Lung microvascular endothelial cell (primary cell): Measurements from ENCODE around the gene STYXL2. TPM values are rescaled to one million over a fixed set of nuclear protein-coding genes. Genes with fewer than 3 reads are reported as not detected.

ENCODE experiments used
- DNase-seq, 2 donors: peaks; one replicate each; pipeline versions ENCODE4 v3.0.0 to v3.0.0-alpha.2; 2010; ENCODE audit warnings: low read depth in 2 of 2
- total RNA-seq: library from RNA; depleted of rRNA; stranded (reverse); fragments of >200 nt; gene quantifications from 2 replicates; pipeline ENCODE4 v1.2.1, GENCODE V29; 2014

STYXL2 gene
- not detected in 2 replicates for total RNA-seq

DNA sequence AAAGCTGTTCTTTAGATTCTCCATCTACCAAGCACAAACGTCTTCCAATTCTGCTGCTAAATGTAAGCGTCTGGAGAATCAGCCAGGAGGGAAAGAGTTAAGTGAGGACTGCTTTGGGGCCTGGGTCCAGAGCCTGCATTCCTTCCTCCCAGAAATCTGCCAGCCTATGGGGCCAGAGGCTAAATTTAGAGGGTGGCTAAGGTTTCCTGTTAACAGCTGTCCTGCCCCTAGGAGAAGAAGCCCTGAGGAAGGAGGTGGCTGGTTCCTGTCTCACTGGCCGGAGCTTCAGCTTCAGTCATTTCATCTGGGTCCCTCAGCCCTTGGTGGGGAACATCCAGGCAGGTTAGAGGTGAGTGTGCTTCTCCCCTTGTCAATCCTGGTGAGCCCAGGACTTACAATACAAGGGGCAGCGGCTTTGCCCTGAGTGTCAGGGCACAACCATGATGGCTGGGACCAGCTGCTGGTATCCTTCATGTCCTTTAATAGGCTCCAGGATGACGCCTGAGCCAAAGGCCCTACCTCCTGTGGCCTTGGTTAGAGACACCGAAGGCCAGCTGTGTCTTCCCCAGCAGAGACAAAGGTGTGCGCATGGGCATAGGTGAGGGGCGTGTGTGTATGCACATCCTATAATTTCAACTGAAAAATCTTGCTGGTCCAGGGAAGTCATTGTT is at the start of gene STYXL2:
STYXL2 (plus strand) TSS at position 230 of the 671 bp plus-strand sequence. CDS start 775 bp downstream, outside the sequence.
- DNase-seq, result no peak

DNA sequence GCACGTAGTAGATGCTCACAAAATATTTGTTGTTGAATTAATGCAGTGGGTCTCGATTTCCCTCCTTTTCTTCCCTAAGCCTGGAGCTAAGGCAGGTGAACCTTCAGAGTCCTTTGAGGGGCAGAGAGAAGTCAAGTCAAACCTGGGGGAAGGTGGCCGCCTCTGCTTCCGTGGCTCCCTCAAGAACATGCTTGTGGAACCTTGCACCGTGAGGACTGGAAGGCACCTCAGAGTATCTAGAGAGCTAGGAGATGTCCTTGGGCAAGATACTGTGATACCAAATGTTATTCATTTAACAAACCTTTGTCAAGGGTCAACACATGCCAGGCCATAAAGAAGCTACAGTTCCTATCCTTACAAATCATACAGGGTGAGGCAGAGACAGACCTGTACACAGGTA is 42.0 kb upstream of the STYXL2 start:
- DNase-seq, result no peak

DNA sequence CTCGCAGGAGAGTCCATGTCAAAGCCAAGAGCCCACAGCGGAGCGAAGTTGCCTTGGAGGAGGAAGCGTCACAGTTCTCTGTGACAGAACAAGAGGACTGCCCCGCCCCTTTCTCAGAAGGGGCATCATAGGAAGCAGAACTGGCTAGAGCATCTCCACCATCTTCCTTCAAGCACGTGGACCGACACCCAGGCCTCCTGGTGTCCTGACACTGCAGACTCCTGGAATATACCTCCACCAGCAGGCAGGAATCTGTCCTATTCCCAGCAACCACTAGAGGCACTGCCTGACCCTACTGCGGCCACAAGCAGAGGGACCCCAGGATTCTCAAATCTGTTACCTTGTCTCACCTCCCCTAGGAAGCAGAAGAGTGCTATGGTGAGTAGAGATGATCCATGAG is 41.5 kb upstream of the STYXL2 start:
- DNase-seq, result peak; percentile 20 to 33

DNA sequence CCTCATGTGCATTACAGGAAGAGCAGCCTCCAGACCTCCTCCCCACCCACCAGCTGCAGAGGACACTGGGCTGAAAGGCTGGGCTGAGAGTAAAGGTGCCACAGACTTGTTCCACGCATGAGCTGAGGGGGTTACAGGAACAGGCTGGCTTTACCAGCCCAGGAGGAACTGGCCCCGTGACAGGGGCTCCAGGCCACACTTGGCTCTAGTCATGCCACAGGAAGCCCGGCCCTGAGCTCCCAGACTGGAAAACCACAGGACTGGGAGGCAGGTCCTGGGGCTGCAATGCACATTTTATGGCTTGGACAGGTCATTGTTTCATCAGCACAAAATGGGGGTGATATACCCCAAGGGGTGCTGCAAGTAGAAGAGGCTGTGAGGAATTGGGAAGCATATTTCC is 39.3 kb upstream of the STYXL2 start:
- no peak for DNase-seq

DNA sequence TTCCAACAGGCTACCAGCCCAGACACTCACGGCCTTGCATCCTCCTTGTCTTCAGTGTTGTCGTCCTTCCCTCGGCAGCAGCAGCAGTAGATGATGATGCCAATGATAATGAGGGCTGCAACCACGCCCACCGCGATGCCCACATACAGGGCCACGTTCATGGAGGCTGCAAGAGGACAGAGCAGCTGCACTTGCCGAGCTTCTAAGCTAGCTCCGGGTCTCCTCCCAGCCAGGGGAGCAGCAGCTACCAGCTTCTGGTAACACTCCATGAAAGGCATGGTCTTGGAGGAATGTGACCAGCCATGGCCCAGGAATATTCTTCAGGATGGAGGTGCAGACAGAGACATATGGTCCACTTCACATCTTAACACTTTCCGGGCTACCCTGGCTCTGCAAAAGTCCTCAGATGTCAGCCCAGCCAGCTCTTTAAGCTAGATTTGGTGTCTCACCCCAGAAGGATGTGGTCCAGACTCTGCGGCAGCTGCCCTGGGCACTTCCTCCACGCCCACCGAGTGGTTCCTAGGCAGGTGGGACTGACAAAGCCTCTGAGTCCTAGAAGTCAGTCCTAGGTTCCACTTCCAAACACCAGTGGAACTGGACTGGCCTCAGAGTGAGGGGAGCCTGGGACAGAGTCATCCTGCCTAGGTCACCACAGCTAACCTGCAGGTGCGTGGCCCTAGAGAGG is 38.8 kb upstream of the STYXL2 start:
- no peak for DNase-seq

DNA sequence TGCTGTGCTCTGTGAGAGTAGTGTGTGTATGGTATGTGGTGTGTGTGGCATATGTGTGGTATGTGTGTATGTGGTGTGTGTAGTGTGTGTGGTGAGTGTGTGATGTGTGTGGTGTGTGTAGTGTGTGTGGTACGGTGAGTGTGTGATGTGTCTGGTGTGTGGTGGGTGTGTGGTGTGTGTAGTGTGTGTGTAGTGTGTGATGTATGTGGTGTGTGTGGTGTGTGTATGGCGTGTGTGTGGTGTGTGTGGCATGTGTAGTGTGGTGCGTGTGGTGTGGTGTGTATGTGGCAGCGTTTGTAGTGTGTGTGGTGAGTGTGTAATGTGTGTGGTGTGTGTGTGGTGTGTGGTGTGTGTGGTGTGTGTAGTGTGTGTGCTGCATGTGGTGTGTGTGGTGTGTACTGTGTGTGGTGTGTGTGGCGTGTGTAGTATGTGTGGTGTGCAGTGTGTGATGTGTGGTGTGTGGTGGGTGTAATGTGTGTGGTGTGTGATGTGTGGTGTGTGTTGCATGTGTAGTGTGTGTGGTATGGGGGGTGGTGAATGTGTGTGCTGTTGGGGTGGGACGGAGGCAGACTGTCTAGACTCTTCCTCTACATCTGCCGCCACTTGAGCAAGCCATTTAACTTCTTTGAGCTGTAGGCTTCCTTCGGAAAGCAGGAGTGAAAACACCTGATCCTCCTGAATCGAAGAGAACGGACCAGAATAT is 37.2 kb upstream of the STYXL2 start:
- no peak for DNase-seq

DNA sequence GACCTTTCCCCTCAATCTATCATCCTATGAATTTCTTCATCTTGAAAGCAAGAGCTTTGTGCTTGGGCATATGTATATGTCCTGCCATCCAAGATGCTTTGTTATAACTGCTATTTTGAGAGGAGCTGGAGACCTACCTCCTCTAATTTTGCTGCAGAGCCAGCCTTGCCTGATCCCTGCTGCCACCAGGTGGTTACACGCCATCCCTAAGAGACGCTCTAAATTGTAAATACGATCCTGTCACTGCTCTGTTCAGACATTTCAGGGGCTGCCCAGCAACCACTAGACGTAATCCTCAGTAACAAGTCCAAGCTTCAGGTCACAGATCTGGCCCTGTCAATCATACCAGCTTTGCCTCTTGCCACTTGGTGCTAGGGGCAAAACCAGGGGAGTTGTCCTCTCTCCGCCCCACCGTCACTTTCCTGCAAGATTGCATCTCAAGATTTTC is 36.6 kb upstream of the STYXL2 start:
- peak; percentile 16 to 51 for DNase-seq

DNA sequence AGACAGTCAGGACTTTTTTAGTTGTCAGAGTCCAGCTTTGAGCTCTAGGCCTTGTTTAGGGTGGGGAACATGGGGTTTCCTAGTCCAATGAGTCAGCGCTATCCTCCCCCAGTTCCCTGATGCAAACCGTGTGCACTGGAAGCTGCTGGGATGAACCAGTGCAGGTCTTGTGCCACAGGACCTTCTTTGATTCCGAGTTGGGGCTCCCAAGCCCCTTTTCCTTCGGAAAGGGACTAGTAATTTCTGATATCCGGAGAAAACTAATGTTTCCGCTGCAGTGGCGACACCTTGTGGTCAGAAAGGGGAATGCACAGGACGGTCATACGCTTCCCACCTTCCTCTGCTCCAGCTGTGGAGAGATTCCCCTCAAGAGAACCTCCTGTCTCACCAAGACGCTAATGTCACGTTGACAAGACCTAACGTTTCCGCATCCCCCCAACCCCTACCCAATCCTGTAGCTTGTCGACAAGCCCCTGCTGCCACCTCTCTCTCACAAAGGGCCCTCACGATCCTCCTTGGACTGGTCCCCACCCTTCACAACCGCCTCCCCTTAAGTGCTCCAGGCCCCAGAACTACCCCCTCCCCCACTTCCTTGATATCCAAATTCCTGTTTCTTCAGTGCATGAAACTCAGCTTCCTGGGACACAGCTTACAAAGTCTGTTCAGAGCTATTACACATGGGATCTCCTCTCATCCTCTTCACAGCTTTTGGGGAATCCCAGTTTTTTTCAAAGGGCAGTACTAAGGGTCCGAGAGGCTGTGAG is 34.6 kb upstream of the STYXL2 start:
- peak; percentile 51 to 62 for DNase-seq

DNA sequence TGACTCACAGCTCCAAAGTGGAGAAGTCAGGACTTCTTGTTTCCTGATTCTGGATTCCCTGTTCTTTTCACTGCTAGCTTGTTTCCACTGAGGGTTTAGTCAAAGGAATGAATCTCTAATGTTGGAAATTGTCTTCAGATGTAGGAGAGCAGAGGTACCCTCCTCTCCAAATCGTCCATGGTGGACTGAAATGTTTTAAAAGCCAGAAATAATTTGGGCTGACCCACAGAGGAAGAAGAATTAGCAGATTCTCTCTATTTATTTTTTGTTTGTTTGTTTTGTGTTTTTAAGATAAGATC is 34.1 kb upstream of the STYXL2 start:
- DNase-seq, result no peak

DNA sequence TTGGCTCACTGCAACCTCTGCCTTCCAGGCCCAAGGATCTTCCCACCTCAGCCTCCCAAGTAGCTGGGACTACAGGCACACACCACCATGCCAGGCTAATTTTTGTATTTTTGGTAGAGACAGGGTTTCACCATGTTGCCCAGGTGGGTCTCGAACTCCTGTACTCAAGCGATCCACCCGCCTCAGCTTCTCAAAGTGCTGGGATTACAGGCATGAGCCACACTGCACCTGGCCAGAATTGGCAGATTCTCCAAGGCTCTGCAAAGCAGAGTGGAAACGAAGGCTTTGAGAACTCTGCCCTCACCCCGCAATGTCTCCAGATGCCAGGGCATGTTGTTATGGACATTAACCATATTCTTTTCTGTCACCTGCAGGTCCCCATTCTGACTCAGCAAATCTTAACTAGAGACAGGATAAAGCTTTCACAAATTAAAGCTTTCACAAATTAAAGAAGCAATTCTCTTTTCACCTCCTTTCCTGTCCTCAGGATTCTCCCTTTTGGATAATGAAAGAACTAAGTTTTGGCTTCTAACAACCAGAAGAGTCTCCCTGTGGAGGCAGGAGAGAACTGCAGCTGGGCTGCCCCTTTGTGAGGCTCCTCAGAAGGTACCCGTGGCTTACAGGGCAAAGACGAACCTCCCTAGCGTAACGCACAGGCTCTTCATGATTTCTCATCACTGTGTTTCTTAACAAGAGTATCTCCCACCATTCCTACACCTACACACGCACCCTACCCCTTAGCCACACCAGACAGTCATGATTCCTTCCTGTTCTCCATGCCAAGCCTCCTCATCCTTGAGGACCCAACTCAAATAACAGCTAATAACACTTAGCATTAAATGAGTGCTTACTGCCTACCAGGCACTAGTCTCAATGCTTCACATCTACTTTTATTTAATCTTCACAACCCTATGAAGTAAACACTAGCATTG is 33.5 kb upstream of the STYXL2 start:
- DNase-seq, result no peak

DNA sequence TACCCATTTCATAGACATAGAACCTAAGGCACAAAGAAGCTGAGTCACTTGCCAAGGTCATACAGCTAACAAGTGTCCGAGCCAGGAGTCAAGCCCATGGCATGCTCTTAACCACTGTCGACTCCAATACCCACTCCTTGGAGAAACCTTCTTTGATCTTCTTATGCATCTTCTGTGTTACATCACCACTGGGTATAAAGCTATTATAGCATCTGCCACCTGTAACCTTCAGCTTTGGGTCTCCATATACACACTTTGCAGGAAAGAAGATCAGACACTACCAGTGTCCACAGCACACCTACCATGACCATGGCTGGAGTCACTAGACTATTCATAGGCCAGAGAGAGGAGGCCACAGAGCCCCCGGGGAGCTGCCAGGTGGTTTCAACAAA is 32.8 kb upstream of the STYXL2 start:
- DNase-seq, result no peak

DNA sequence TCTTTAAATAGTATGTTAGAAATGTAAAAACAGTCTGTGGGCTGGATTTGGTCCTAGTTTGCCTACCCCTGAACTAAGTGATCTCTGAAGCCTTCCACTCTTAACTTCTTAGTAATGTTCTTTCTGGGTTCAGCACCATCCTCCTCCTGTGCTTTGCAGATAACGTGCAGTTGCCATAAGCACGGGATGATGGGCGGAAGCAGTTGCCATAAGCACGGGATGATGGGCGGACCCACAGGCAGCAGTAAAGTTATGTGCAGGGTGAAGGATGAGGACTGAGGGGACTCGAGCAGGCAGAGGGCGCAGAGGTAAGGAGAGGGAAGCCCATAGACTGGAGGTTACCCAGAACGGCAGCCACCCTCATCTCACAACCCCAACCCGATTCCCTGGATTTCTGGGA is 29.3 kb upstream of the STYXL2 start:
- no peak for DNase-seq

DNA sequence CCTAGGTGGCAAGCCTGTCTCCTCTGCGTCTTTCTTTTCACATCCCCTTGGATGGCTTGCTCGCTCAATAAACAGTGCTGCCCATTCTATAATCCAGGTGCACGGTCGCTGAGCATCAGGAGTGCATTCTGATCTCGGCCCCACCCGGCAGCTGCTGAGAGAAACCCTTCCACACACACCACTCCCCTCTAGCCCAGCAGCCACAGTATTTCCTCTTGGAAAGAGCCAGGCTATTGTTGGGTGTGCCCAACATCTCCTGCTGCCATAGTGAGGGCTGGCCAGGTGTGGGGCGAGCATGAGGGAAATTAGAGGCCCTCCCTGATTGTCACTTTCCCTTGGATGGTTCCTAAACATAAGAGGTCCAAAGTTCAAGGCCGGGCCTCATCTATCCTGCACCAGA is 28.4 kb upstream of the STYXL2 start:
- DNase-seq, result no peak

DNA sequence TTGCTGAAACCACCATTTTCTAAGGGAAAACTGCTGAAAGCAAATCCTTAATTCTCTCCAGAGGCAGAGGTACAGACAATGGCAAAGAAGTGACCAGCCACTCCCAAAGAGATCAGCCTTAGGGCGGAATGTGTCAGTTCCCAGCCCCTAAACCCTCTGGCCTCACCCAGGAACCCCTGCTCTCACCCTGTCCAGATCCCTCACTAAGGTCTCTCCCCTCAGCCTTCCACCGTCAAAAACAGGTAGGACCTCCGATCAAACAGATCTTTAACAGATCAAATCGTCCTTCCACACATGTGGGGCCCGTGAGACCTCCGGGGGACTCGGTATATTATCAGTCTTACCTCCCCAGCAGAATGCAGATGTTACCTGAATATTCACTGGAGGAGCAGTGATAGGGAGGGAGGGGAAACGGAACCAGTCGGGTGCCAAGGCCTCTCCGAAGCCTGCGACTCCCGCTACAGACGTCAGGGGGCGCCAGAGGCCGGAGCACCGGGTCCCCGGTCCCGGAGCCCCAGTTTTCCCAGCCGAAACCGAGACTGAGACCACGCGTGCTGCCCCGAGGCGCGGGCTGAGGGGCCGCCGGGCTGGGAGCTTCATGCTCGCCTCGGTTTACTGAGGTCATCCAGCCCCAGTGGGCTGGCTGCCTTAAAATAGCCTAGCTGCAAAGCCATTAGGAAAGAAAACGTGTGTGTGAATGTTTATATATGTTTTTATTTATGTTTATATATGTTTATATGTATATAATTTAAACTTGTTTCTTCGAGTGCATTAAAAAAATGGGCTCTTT is 27.3 kb upstream of the STYXL2 start:
- peak; percentile 46 to 61 for DNase-seq

DNA sequence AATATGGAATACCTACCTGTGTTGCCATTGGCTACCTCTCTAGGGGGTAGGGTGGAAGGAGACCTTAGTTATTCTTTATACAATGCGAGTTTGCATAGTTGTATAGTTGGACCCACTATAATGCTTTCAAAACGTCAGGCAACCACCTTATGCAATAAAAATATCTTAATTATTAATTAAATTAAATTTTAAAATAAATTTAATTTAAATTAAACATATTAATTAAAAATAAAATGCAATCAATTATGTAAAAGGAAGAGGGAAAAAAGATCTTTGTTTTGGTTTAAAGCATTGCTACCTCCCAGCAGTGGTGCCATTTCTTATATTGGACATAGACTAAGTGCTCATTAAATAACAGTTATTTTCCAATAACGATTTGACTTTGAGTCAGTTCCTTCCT is 26.0 kb upstream of the STYXL2 start:
- no peak for DNase-seq

DNA sequence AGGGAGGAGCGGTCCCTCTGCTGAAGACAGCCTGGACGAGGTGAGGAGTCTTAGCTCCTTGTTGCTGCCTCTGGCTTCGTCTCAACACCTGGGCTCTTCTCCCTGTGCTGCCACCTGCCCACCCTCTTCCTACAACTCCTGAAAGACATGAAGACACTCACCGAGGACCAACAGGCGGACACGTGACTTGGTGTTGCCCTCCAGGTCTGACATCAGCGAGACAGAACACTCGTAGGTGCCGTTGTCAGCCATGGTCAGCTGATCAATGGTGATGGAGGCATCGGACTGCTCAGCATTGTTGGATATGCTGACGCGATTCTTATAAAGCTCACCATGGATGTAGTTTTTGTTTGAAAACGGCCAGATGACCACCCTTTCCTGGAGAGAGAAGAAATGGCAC is 25.1 kb upstream of the STYXL2 start:
- no peak for DNase-seq

DNA sequence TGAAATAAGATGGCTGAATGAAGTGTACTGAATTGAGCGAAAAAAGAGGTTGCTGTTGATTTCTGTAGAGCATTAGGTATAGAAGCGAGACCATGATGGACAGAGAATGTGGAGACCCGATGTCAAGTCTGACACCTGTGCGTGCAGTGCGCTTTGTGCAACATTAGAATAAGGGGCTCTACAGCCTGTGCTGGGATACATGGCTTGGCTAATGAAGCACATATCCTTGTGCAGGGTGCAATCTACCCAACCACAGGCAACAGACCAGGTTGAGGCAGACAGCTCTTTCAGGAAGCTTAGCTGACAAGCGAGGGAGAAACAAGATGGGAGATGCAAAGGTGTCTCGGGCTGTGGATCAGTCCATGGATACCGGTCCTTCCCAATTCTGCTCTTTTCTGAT is 22.6 kb upstream of the STYXL2 start:
- DNase-seq, result no peak

DNA sequence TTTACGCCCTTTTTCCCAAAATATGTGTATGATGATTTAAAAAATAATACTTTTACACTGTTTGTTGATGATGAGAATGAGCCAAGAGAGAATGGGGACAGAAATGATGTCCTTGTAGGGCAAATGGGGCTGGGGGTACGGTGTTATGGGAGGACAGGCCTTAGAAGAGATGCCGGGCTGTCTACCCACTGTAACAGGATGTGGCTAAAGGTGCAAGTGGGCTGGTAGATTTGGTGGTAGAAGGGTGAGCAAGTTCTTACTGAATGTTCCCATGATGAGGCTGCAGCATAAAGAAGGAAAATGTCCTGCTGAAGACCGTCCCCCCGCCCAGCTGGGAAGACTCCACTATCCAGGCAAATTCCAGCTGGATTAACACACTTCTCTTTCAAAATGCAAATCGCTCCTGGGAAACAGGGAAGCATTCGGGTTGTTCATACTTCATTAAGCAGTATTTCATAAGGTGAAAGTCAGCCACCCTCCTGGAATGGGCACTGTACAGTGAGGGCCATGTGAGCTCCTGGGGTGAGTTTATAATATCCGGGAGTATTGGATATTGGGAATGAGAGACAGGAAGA is 17.7 kb upstream of the STYXL2 start:
- no peak for DNase-seq

DNA sequence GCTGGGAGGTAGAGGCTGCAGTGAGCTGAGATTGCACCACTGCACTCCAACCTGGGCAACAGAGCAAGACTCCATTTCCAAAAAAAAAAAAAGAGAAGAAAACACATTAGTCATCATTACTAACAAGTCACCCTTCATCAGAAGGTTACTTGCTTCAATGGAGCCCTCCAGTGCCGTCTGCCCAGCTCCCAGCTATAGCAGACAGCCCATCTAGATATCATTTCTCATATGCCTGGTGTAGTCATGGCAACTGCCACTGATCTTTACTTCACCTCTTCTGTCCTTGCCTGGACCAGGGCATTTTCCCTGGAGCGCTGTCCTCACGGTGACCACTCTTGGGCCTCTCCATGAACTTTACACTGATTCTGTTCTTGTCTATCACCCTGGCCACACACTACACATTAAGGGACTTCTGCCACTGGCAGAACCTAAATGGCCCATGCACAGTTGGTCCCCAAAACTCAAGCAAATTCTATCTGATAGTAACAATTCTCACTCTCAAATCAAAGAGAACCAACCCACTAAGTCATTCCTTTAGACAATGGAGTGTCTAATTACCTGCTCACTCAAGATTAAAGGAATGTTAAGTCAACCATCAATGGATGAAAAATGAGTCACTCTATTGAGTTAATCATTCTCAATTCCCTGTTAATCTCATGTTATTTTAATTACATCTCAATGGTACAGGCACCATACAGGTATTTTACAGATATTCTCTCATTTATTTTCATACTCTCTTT is 16.6 kb upstream of the STYXL2 start:
- no peak for DNase-seq
